WTC11 (cell line): ENCODE measurements around the gene RCAN2.

Experiments
- ATF2 ChIP-seq: sonication (generic); formaldehyde crosslinking; IDR thresholded peaks from 2 replicates; pipeline ENCODE4 v1.8.1; 2022; ENCODE audit warnings: low read depth, missing genetic modification reagents, borderline replicate concordance
- CTCF ChIP-seq: fragments of 200-600 bp; IDR thresholded peaks from 2 replicates; pipeline ENCODE4 v1.8.0; 2022; ENCODE audit warnings: antibody characterized with exemption
- USF2 ChIP-seq: sonication (generic); formaldehyde crosslinking; IDR thresholded peaks from 2 replicates; pipeline ENCODE4 v1.8.1; 2023; ENCODE audit warnings: mild to moderate bottlenecking, missing genetic modification reagents, moderate library complexity
- TF ChIP-seq, protein P1 (sequence below): sonication (generic); formaldehyde crosslinking; IDR thresholded peaks from 2 replicates; pipeline ENCODE4 v1.8.1; 2022; ENCODE audit warnings: missing genetic modification reagents, borderline replicate concordance
- TF ChIP-seq, protein P2 (sequence below): sonication (generic); formaldehyde crosslinking; IDR thresholded peaks from 2 replicates; pipeline ENCODE4 v1.8.1; 2022; ENCODE audit warnings: low read depth, mild to moderate bottlenecking, moderate library complexity, missing genetic modification reagents, borderline replicate concordance
- TF ChIP-seq, protein P3 (sequence below): sonication (generic); formaldehyde crosslinking; IDR thresholded peaks from 2 replicates; pipeline ENCODE4 v1.8.1; 2022; ENCODE audit warnings: mild to moderate bottlenecking, moderate library complexity, missing genetic modification reagents

DNA sequence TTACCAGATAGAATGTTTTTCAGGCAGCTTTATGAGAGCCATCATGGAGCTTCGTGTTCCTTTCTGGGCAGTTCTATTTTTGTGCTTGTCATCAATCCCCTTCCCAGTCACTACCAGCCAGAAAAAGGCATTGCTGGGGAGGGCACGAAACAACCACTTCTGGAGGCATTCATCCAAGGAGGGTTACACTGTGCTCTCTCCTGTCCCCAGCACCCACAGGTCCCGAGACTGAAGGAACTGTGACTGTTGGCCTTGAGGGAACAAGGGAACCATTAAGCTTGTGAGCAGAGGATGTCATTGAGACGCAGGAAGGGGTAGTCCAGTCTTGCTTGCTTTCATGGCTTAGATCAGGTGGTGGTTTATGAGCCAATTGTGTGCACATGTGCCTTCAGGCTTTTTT is 300.4 kb downstream of the RCAN2 start:
- TF ChIP-seq, protein P1, sequence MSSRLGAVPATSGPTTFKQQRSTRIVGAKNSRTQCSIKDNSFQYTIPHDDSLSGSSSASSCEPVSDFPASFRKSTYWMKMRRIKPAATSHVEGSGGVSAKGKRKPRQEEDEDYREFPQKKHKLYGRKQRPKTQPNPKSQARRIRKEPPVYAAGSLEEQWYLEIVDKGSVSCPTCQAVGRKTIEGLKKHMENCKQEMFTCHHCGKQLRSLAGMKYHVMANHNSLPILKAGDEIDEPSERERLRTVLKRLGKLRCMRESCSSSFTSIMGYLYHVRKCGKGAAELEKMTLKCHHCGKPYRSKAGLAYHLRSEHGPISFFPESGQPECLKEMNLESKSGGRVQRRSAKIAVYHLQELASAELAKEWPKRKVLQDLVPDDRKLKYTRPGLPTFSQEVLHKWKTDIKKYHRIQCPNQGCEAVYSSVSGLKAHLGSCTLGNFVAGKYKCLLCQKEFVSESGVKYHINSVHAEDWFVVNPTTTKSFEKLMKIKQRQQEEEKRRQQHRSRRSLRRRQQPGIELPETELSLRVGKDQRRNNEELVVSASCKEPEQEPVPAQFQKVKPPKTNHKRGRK (CRISPR knock-in tag) = no peak
- TF ChIP-seq ATF2 (CRISPR knock-in tag) = no peak
- TF ChIP-seq, protein P2, sequence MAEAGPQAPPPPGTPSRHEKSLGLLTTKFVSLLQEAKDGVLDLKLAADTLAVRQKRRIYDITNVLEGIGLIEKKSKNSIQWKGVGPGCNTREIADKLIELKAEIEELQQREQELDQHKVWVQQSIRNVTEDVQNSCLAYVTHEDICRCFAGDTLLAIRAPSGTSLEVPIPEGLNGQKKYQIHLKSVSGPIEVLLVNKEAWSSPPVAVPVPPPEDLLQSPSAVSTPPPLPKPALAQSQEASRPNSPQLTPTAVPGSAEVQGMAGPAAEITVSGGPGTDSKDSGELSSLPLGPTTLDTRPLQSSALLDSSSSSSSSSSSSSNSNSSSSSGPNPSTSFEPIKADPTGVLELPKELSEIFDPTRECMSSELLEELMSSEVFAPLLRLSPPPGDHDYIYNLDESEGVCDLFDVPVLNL (CRISPR knock-in tag) = no peak
- TF ChIP-seq, protein P3, sequence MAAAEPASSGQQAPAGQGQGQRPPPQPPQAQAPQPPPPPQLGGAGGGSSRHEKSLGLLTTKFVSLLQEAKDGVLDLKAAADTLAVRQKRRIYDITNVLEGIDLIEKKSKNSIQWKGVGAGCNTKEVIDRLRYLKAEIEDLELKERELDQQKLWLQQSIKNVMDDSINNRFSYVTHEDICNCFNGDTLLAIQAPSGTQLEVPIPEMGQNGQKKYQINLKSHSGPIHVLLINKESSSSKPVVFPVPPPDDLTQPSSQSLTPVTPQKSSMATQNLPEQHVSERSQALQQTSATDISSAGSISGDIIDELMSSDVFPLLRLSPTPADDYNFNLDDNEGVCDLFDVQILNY (CRISPR knock-in tag) = no peak
- TF ChIP-seq CTCF = no peak
- no peak for TF ChIP-seq USF2 (CRISPR knock-in tag)
